WTC11 (cell line): ENCODE results near the gene CNDP2. TPM values are rescaled to one million over a fixed set of nuclear protein-coding genes. Genes with fewer than 3 reads are reported as not detected.

ENCODE experiments used
- ATAC-seq: fragments of 200-7000 bp; cut with Tn5 transposase; 2 replicates; pipeline ENCODE4 v1.10.0; 2021; ENCODE audit warnings: mild to moderate bottlenecking, moderate library complexity
- CTCF ChIA-PET: fragments of 300-600 bp; sonication (Branson Sonifier 250); formaldehyde crosslinking; loops from one replicate; lab custom pipeline; 2021; ENCODE audit warnings: antibody characterized with exemption; lab: Charles Lee
- POLR2A ChIA-PET: fragments of 350-600 bp; sonication (Branson Sonifier 250); formaldehyde crosslinking; loops from one replicate; lab custom pipeline; 2021; ENCODE audit warnings: antibody characterized with exemption; lab: Charles Lee
- DNase-seq: peaks from one replicate; pipeline ENCODE4 v3.0.0; 2021; ENCODE audit warnings: low spot score
- H3K27ac Mint-ChIP-seq: 2 replicates; pipeline ENCODE4 v1.8.0; 2021; ENCODE audit warnings: mixed read lengths
- H3K27me3 Mint-ChIP-seq: 2 replicates; pipeline ENCODE4 v1.8.0; 2021; ENCODE audit warnings: low read depth, mild to moderate bottlenecking, moderate library complexity, mixed read lengths
- H3K36me3 Mint-ChIP-seq: 2 replicates; pipeline ENCODE4 v1.8.0; 2021; ENCODE audit warnings: mixed read lengths
- H3K4me1 Mint-ChIP-seq: 2 replicates; pipeline ENCODE4 v1.8.0; 2022; ENCODE audit warnings: mixed read lengths
- H3K4me3 Mint-ChIP-seq: 2 replicates; pipeline ENCODE4 v1.8.0; 2021; ENCODE audit warnings: mild to moderate bottlenecking, moderate library complexity, mixed read lengths
- H3K9me3 Mint-ChIP-seq: 2 replicates; pipeline ENCODE4 v1.8.0; 2021; ENCODE audit warnings: mixed read lengths
- ATF1 ChIP-seq: sonication (generic); formaldehyde crosslinking; IDR thresholded peaks from 2 replicates; pipeline ENCODE4 v1.8.1; 2023; ENCODE audit warnings: mild to moderate bottlenecking, moderate library complexity, missing genetic modification reagents
- CBFB ChIP-seq: sonication (generic); formaldehyde crosslinking; IDR thresholded peaks from 2 replicates; pipeline ENCODE4 v1.8.1; 2022; ENCODE audit warnings: mild to moderate bottlenecking, low read depth, missing genetic modification reagents
- CREM ChIP-seq: sonication (generic); formaldehyde crosslinking; IDR thresholded peaks from 2 replicates; pipeline ENCODE4 v1.8.1; 2022; ENCODE audit warnings: mild to moderate bottlenecking, missing genetic modification reagents, moderate library complexity
- IRF2 ChIP-seq: sonication (generic); formaldehyde crosslinking; IDR thresholded peaks from 2 replicates; pipeline ENCODE4 v1.8.0; 2022; ENCODE audit warnings: low read depth, missing genetic modification reagents, borderline replicate concordance
- MXD4 ChIP-seq: fragments of 250-450 bp; sonication (Bioruptor Pico); IDR thresholded peaks from 2 replicates; pipeline ENCODE4 v1.8.0; 2021; ENCODE audit warnings: mild to moderate bottlenecking, moderate library complexity, borderline replicate concordance
- NR3C1 ChIP-seq: sonication (generic); formaldehyde crosslinking; conservative IDR thresholded peaks from 2 replicates; pipeline ENCODE4 v1.8.1; 2023; ENCODE audit warnings: low read depth, mild to moderate bottlenecking, missing genetic modification reagents
- PRRX2 ChIP-seq: fragments of 250-450 bp; sonication (Bioruptor Pico); IDR thresholded peaks from 2 replicates; pipeline ENCODE4 v1.8.0; 2021; ENCODE audit warnings: mild to moderate bottlenecking
- RORB ChIP-seq: fragments of 250-450 bp; sonication (Bioruptor Pico); IDR thresholded peaks from 2 replicates; pipeline ENCODE4 v1.9.0; 2021; ENCODE audit warnings: mild to moderate bottlenecking
- SP1 ChIP-seq: sonication (generic); formaldehyde crosslinking; conservative IDR thresholded peaks from 2 replicates; pipeline ENCODE4 v1.8.1; 2022; ENCODE audit warnings: missing genetic modification reagents
- TCF7 ChIP-seq: sonication (generic); formaldehyde crosslinking; IDR thresholded peaks from 2 replicates; pipeline ENCODE4 v1.8.0; 2022; ENCODE audit warnings: mild to moderate bottlenecking, low read depth, missing genetic modification reagents, moderate library complexity
- TEAD1 ChIP-seq: sonication (generic); formaldehyde crosslinking; IDR thresholded peaks from 2 replicates; pipeline ENCODE4 v1.8.0; 2022; ENCODE audit warnings: mild to moderate bottlenecking, missing genetic modification reagents
- ZNF317 ChIP-seq: sonication (generic); formaldehyde crosslinking; IDR thresholded peaks from 2 replicates; pipeline ENCODE4 v1.8.1; 2023; ENCODE audit warnings: low read depth, mild to moderate bottlenecking, moderate library complexity, missing genetic modification reagents, borderline replicate concordance
- ZNF671 ChIP-seq: fragments of 250-450 bp; sonication (Bioruptor Pico); IDR thresholded peaks from 2 replicates; pipeline ENCODE4 v1.8.0; 2021; ENCODE audit warnings: mild to moderate bottlenecking
- total RNA-seq: library from RNA; stranded (reverse); gene quantifications from 3 replicates; pipeline ENCODE4 v1.2.3, GENCODE V29; 2021
- TF ChIP-seq, protein P1 (sequence below): sonication (generic); formaldehyde crosslinking; IDR thresholded peaks from 2 replicates; pipeline ENCODE4 v1.8.1; 2022; ENCODE audit warnings: low read depth, missing genetic modification reagents, borderline replicate concordance
- TF ChIP-seq, protein P2 (sequence below): sonication (generic); formaldehyde crosslinking; conservative IDR thresholded peaks from 2 replicates; pipeline ENCODE4 v1.8.1; 2022; ENCODE audit warnings: mild to moderate bottlenecking, missing genetic modification reagents
- TF ChIP-seq, protein P3 (sequence below): sonication (generic); formaldehyde crosslinking; IDR thresholded peaks from 2 replicates; pipeline ENCODE4 v1.8.0; 2022; ENCODE audit warnings: mild to moderate bottlenecking, missing genetic modification reagents
- TF ChIP-seq, protein P4 (sequence below): sonication (generic); formaldehyde crosslinking; IDR thresholded peaks from 2 replicates; pipeline ENCODE4 v1.8.1; 2023; ENCODE audit warnings: mild to moderate bottlenecking, missing genetic modification reagents
- TF ChIP-seq, protein P5 (sequence below): fragments of 250-450 bp; sonication (Bioruptor Pico); IDR thresholded peaks from 2 replicates; pipeline ENCODE4 v2.1.2; 2022; ENCODE audit warnings: mild to moderate bottlenecking, moderate library complexity
- TF ChIP-seq, protein P6 (sequence below): sonication (generic); formaldehyde crosslinking; IDR thresholded peaks from 2 replicates; pipeline ENCODE4 v1.8.0; 2023; ENCODE audit warnings: missing genetic modification reagents
- TF ChIP-seq, protein P7 (sequence below): fragments of 250-450 bp; sonication (Bioruptor Pico); conservative IDR thresholded peaks from 2 replicates; pipeline ENCODE4 v1.9.0; 2021; ENCODE audit warnings: mild to moderate bottlenecking
- TF ChIP-seq, protein P8 (sequence below): fragments of 250-450 bp; sonication (Bioruptor Pico); IDR thresholded peaks from 2 replicates; pipeline ENCODE4 v1.8.0; 2021; ENCODE audit warnings: mild to moderate bottlenecking
- TF ChIP-seq, protein P9 (sequence below): sonication (generic); formaldehyde crosslinking; IDR thresholded peaks from 2 replicates; pipeline ENCODE4 v1.8.0; 2023; ENCODE audit warnings: missing genetic modification reagents, mild to moderate bottlenecking, borderline replicate concordance

CNDP2 gene
- total RNA-seq, 1 experiment from 2014 or later, result 248 TPM

DNA sequence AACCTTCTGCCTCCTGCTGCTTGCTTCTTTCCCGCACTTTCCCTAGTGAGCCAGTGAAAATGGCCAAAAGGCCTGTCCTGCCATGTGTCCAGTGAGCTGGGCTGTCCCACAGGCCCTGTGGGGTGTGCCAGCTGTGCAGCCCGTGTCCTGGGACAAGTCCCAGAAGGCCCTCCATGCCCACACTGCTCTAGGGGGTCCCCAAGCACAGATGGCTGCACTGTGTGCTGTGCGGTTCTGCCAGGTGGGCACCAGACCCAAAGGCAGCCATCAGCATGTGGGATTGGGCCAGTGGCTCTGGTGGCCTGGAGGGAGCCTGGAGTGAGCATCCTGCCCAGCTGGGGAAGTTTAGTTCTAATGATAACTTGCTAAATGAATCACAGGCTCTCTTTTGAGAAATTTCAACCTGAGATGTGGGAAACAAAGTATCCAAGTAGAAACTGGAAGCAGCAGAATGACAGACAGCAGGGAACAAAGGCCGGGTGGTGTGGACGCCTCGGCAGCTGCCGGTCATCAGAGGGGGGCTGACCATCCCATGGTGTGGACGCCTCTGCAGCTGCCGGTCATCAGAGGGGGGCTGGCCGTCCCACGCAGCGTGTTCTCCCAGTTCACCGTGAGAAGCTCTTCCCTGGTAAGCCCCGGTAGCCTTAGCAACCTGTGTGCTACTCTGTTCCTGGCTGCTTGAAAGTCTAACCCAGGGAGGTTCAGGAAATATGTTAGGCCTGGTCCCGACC is 9.9 kb upstream of the CNDP2 start:
- ChIA-PET POLR2A (no interaction called here), CTCF (no interaction called here)
- ATAC-seq, result no peak

DNA sequence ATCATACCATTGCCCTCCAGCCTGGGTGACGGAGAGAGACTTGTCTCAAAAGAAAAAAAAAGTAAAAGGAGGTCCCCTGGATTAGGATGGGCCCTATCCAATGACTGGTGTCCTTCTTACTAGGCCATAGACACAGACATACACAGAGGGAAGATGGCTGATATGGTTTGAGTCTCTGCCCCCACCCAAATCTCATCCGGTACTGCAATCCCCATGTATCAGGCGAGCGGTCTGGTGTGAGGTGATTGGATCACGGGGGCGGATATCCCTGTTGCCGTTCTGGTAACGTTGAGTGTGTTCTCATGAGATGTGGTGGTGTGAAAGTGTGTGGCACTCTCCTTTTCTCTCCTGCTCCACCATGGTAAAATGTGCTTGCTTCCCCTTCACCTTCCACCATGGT is 7.8 kb upstream of the CNDP2 start:
- H3K27me3 Mint-ChIP-seq, result no peaks in the 10 kb centered on the region; the same call in 1 of the 2 replicates
- TF ChIP-seq PRRX2 (CRISPR knock-in tag) (no peak), ZNF671 (CRISPR knock-in tag) (no peak), TEAD1 (CRISPR knock-in tag) (no peak), ATF1 (no peak)
- TF ChIP-seq, protein P1, sequence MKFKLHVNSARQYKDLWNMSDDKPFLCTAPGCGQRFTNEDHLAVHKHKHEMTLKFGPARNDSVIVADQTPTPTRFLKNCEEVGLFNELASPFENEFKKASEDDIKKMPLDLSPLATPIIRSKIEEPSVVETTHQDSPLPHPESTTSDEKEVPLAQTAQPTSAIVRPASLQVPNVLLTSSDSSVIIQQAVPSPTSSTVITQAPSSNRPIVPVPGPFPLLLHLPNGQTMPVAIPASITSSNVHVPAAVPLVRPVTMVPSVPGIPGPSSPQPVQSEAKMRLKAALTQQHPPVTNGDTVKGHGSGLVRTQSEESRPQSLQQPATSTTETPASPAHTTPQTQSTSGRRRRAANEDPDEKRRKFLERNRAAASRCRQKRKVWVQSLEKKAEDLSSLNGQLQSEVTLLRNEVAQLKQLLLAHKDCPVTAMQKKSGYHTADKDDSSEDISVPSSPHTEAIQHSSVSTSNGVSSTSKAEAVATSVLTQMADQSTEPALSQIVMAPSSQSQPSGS, result no peak
- TF ChIP-seq, protein P2, sequence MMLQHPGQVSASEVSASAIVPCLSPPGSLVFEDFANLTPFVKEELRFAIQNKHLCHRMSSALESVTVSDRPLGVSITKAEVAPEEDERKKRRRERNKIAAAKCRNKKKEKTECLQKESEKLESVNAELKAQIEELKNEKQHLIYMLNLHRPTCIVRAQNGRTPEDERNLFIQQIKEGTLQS (CRISPR knock-in tag), result no peak
- TF ChIP-seq, protein P3, sequence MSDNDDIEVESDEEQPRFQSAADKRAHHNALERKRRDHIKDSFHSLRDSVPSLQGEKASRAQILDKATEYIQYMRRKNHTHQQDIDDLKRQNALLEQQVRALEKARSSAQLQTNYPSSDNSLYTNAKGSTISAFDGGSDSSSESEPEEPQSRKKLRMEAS (CRISPR knock-in tag), result no peak
- TF ChIP-seq, protein P4, sequence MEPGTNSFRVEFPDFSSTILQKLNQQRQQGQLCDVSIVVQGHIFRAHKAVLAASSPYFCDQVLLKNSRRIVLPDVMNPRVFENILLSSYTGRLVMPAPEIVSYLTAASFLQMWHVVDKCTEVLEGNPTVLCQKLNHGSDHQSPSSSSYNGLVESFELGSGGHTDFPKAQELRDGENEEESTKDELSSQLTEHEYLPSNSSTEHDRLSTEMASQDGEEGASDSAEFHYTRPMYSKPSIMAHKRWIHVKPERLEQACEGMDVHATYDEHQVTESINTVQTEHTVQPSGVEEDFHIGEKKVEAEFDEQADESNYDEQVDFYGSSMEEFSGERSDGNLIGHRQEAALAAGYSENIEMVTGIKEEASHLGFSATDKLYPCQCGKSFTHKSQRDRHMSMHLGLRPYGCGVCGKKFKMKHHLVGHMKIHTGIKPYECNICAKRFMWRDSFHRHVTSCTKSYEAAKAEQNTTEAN (CRISPR knock-in tag), result no peak
- TF ChIP-seq, protein P5, sequence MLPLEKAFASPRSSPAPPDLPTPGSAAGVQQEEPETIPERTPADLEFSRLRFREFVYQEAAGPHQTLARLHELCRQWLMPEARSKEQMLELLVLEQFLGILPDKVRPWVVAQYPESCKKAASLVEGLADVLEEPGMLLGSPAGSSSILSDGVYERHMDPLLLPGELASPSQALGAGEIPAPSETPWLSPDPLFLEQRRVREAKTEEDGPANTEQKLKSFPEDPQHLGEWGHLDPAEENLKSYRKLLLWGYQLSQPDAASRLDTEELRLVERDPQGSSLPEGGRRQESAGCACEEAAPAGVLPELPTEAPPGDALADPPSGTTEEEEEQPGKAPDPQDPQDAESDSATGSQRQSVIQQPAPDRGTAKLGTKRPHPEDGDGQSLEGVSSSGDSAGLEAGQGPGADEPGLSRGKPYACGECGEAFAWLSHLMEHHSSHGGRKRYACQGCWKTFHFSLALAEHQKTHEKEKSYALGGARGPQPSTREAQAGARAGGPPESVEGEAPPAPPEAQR (CRISPR knock-in tag), result no peak
- TF ChIP-seq, protein P6, sequence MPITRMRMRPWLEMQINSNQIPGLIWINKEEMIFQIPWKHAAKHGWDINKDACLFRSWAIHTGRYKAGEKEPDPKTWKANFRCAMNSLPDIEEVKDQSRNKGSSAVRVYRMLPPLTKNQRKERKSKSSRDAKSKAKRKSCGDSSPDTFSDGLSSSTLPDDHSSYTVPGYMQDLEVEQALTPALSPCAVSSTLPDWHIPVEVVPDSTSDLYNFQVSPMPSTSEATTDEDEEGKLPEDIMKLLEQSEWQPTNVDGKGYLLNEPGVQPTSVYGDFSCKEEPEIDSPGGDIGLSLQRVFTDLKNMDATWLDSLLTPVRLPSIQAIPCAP (CRISPR knock-in tag), result no peak
- TF ChIP-seq, protein P7, sequence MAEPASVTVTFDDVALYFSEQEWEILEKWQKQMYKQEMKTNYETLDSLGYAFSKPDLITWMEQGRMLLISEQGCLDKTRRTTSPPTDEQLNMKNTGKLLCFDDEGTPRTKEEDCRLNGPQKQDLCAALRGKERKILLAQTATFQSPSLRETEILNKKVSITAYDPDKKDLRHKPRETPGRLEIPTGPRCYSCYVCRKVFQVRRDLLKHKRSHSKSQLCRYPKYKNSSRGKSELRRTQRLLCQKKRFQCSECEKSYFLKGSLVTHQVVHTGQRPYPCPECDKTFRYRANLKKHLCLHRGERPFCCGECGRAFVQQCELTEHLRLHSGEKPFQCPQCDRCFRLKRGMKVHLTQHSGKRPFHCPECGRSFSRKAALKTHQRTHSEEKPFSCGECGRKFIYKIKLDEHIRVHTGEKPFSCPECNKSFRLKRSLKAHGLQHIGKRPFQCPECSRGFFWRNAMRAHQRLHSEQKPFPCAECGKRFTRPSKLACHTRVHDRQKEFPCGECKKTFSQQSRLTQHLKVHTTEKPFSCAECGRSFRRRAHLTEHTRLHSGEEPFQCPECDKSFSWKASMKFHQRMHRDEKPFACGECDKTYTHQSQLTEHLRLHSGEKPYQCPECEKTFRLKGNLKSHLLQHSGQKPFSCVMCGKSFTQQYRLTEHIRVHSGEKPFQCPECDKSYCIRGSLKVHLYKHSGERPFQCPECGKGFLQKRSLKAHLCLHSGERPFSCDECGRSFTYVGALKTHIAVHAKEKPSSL (CRISPR knock-in tag), result no peak
- peaks cover 6% of the 10 kb centered on the region; the same call in 1 of the 2 replicates for H3K4me1 Mint-ChIP-seq
- no peaks in the 10 kb centered on the region; the same call in 1 of the 2 replicates for H3K36me3 Mint-ChIP-seq
- ChIA-PET CTCF (no interaction called here), POLR2A (no interaction called here)
- H3K27ac Mint-ChIP-seq, result no peak overlapping the region
- ATAC-seq, result no peak
- no peak for DNase-seq
- H3K4me3 Mint-ChIP-seq, result no peak overlapping the region
- peaks cover 12% of the 10 kb centered on the region for H3K9me3 Mint-ChIP-seq

More for the DNA sequence above, 9.9 kb upstream of the CNDP2 start:
- Mint-ChIP-seq H3K4me3 (no peak overlapping the region), H3K27ac (no peak overlapping the region), H3K27me3 (no peaks in the 10 kb centered on the region; the same call in 1 of the 2 replicates), H3K9me3 (no peaks in the 10 kb centered on the region), H3K4me1 (peaks cover 6% of the 10 kb centered on the region; the same call in 1 of the 2 replicates), H3K36me3 (no peaks in the 10 kb centered on the region)
- no peak for TF ChIP-seq SP1
- no peak for TF ChIP-seq MXD4
- no peak for TF ChIP-seq TCF7
- TF ChIP-seq RORB (CRISPR knock-in tag), result no peak
- TF ChIP-seq ZNF317 (CRISPR knock-in tag), result no peak
- no peak for TF ChIP-seq CBFB
- no peak for TF ChIP-seq IRF2
- TF ChIP-seq NR3C1 (CRISPR knock-in tag), result no peak
- TF ChIP-seq, protein P8, sequence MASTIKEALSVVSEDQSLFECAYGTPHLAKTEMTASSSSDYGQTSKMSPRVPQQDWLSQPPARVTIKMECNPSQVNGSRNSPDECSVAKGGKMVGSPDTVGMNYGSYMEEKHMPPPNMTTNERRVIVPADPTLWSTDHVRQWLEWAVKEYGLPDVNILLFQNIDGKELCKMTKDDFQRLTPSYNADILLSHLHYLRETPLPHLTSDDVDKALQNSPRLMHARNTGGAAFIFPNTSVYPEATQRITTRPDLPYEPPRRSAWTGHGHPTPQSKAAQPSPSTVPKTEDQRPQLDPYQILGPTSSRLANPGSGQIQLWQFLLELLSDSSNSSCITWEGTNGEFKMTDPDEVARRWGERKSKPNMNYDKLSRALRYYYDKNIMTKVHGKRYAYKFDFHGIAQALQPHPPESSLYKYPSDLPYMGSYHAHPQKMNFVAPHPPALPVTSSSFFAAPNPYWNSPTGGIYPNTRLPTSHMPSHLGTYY (CRISPR knock-in tag), result no peak
- TF ChIP-seq, protein P9, sequence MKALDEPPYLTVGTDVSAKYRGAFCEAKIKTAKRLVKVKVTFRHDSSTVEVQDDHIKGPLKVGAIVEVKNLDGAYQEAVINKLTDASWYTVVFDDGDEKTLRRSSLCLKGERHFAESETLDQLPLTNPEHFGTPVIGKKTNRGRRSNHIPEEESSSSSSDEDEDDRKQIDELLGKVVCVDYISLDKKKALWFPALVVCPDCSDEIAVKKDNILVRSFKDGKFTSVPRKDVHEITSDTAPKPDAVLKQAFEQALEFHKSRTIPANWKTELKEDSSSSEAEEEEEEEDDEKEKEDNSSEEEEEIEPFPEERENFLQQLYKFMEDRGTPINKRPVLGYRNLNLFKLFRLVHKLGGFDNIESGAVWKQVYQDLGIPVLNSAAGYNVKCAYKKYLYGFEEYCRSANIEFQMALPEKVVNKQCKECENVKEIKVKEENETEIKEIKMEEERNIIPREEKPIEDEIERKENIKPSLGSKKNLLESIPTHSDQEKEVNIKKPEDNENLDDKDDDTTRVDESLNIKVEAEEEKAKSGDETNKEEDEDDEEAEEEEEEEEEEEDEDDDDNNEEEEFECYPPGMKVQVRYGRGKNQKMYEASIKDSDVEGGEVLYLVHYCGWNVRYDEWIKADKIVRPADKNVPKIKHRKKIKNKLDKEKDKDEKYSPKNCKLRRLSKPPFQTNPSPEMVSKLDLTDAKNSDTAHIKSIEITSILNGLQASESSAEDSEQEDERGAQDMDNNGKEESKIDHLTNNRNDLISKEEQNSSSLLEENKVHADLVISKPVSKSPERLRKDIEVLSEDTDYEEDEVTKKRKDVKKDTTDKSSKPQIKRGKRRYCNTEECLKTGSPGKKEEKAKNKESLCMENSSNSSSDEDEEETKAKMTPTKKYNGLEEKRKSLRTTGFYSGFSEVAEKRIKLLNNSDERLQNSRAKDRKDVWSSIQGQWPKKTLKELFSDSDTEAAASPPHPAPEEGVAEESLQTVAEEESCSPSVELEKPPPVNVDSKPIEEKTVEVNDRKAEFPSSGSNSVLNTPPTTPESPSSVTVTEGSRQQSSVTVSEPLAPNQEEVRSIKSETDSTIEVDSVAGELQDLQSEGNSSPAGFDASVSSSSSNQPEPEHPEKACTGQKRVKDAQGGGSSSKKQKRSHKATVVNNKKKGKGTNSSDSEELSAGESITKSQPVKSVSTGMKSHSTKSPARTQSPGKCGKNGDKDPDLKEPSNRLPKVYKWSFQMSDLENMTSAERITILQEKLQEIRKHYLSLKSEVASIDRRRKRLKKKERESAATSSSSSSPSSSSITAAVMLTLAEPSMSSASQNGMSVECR (CRISPR knock-in tag), result no peak
- no peak for TF ChIP-seq CREM (CRISPR knock-in tag)
- no peak for DNase-seq
